ENCODE measurements around the gene SSR4. TPM values are rescaled to one million over a fixed set of nuclear protein-coding genes. Genes with fewer than 3 reads are reported as not detected.

Gene SSR4
- total and polyA plus RNA-seq, 2 of the 13 experiments (the other 11 are each of a cell fraction or from before 2014, with no cell fraction given): 214 to 288 TPM

- TF ChIP-seq MXD3 (CRISPR knock-in tag; IDR thresholded peaks at IDR 0.05) (no peak), GTF3A (CRISPR knock-in tag; conservative IDR thresholded peaks at IDR 0.05) (no peak), AGO2 (optimal IDR thresholded peaks at IDR 0.05; ENCODE audit: low read depth, low read length) (no peak), ZSCAN20 (CRISPR knock-in tag; IDR thresholded peaks at IDR 0.05; ENCODE audit: borderline replicate concordance) (no peak), ZNF138 (CRISPR knock-in tag; IDR thresholded peaks at IDR 0.05; ENCODE audit: low read depth) (no peak), SMARCC2 (IDR thresholded peaks at IDR 0.05) (no peak), ZNF746 (CRISPR knock-in tag; IDR thresholded peaks at IDR 0.05) (no peak), MAF1 (CRISPR knock-in tag; IDR thresholded peaks at IDR 0.05; ENCODE audit: borderline replicate concordance) (no peak), NONO (IDR thresholded peaks at IDR 0.05) (no peak), NONO (CRISPR knock-in tag; conservative IDR thresholded peaks at IDR 0.05) (0 out of 2 replicates have a peak, but pooled peaks have one; percentile 25), ZNF773 (CRISPR knock-in tag; IDR thresholded peaks at IDR 0.05; ENCODE audit: borderline replicate concordance) (no peak), ZNF766 (CRISPR knock-in tag; IDR thresholded peaks at IDR 0.05; ENCODE audit: borderline replicate concordance) (no peak), ZFP36 (IDR thresholded peaks at IDR 0.05; ENCODE audit: borderline replicate concordance, low read depth, low read length, partially characterized antibody) (no peak), ZBTB39 (CRISPR knock-in tag; IDR thresholded peaks at IDR 0.05) (no peak), ETV5 (CRISPR knock-in tag; IDR thresholded peaks at IDR 0.05; ENCODE audit: borderline replicate concordance) (no peak), ZNF800 (CRISPR knock-in tag; IDR thresholded peaks at IDR 0.05) (no peak), PRDM10 (CRISPR knock-in tag; IDR thresholded peaks at IDR 0.05; ENCODE audit: low read depth) (no peak), SP5 (CRISPR knock-in tag; IDR thresholded peaks at IDR 0.05; ENCODE audit: borderline replicate concordance, low read depth) (no peak), BORCS8-MEF2B (CRISPR knock-in tag; IDR thresholded peaks at IDR 0.05) (0 out of 2 replicates have a peak, but pooled peaks have one; percentile 16), SUZ12 (IDR thresholded peaks at IDR 0.05; ENCODE audit: low read depth, low read length) (no peak)
- TF ChIP-seq, protein P1, sequence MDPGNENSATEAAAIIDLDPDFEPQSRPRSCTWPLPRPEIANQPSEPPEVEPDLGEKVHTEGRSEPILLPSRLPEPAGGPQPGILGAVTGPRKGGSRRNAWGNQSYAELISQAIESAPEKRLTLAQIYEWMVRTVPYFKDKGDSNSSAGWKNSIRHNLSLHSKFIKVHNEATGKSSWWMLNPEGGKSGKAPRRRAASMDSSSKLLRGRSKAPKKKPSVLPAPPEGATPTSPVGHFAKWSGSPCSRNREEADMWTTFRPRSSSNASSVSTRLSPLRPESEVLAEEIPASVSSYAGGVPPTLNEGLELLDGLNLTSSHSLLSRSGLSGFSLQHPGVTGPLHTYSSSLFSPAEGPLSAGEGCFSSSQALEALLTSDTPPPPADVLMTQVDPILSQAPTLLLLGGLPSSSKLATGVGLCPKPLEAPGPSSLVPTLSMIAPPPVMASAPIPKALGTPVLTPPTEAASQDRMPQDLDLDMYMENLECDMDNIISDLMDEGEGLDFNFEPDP (CRISPR knock-in tag; conservative IDR thresholded peaks at IDR 0.05): no peak
Observed at GRCh38 chrX:153763298-153763932, 31.1 kb upstream of the SSR4 start (continued).
